IPS DF 4.7 (cell line): ENCODE results near the gene OMP.

ENCODE experiments used
- DNase-seq: peaks from one replicate; pipeline ENCODE4 v3.0.0-alpha.2; 2013; ENCODE audit warnings: low spot score; ENCODE audit errors: extremely low read depth

The OMP gene

GRCh38 chr11:77069336-77069968, 33.2 kb upstream of the OMP start:
- no peak for DNase-seq

- DNase-seq: no peak
Measured at GRCh38 chr11:77069969-77070582, 32.6 kb upstream of the OMP start.

GRCh38 chr11:77071077-77071476, 31.6 kb upstream of the OMP start:
- DNase-seq: no peak

- no peak for DNase-seq
Measured at GRCh38 chr11:77071671-77072605, 30.7 kb upstream of the OMP start.

- no peak for DNase-seq
Measured at GRCh38 chr11:77072851-77073327, 29.8 kb upstream of the OMP start.

- no peak for DNase-seq
Measured at GRCh38 chr11:77073328-77074001, 29.2 kb upstream of the OMP start.

GRCh38 chr11:77074205-77074604, 28.4 kb upstream of the OMP start:
- DNase-seq: no peak

- DNase-seq: no peak
Measured at GRCh38 chr11:77074626-77075221, 27.9 kb upstream of the OMP start.

GRCh38 chr11:77075425-77075905, 27.2 kb upstream of the OMP start:
- DNase-seq: no peak

GRCh38 chr11:77079666-77080065, 23.0 kb upstream of the OMP start:
- no peak for DNase-seq

- DNase-seq: no peak
Measured at GRCh38 chr11:77080643-77081210, 21.9 kb upstream of the OMP start.

GRCh38 chr11:77081381-77081851, 21.2 kb upstream of the OMP start:
- DNase-seq: no peak

GRCh38 chr11:77081976-77082836, 20.4 kb upstream of the OMP start:
- no peak for DNase-seq

GRCh38 chr11:77082838-77083565, 19.6 kb upstream of the OMP start:
- DNase-seq: no peak

- no peak for DNase-seq
Measured at GRCh38 chr11:77083566-77084245, 18.9 kb upstream of the OMP start.

- no peak for DNase-seq
Measured at GRCh38 chr11:77084581-77085191, 18.0 kb upstream of the OMP start.

GRCh38 chr11:77085652-77086051, 17.0 kb upstream of the OMP start:
- no peak for DNase-seq
